Upper lobe of right lung (tissue), 1 donor: Measurements from ENCODE around the gene MYPN. TPM values are rescaled to one million over a fixed set of nuclear protein-coding genes. Genes with fewer than 3 reads are reported as not detected.
"Not testable (repeated sequence)": the region's sequence is repeated elsewhere in the genome, so short reads cannot be mapped to it uniquely, and the experiment has no call there.

Source experiments
- ATAC-seq: fragments of 200-7000 bp; cut with Tn5 transposase; one replicate; pipeline ENCODE4 v1.9.1; 2020; ENCODE audit warnings: mild to moderate bottlenecking, moderate library complexity
- DNase-seq: peaks from one replicate; pipeline ENCODE4 v3.0.0-alpha.2; 2020
- H3K27ac ChIP-seq: fragments of 200-600 bp; one replicate; pipeline ENCODE4 v1.8.0; 2022
- H3K27me3 ChIP-seq: fragments of 200-600 bp; one replicate; pipeline ENCODE4 v1.8.0; 2022; ENCODE audit warnings: mild to moderate bottlenecking
- H3K36me3 ChIP-seq: fragments of 200-600 bp; one replicate; pipeline ENCODE4 v1.8.0; 2022
- H3K4me1 ChIP-seq: fragments of 200-600 bp; one replicate; pipeline ENCODE4 v1.8.0; 2022
- H3K4me3 ChIP-seq: fragments of 200-600 bp; one replicate; pipeline ENCODE4 v1.8.0; 2022; ENCODE audit warnings: mild to moderate bottlenecking
- H3K9me3 ChIP-seq: fragments of 200-600 bp; one replicate; pipeline ENCODE4 v1.8.0; 2022
- intact Hi-C: fragments of 100-400 bp; cut with DNase I; formaldehyde crosslinking; loops from one replicate; pipeline ENCODE4 v1.11.0; 2022
- total RNA-seq: library from RNA; stranded (reverse); fragmentation: NEBNext Ultra II Directional; extraction: Animal tissue kit (Norgen Biotek cat#: 25700); gene quantifications from one replicate; pipeline ENCODE4 v1.2.1, GENCODE V29; 2021
- TF ChIP-seq, protein P1 (sequence below): fragments of 200-600 bp; IDR thresholded peaks from one replicate; pipeline ENCODE4 v1.8.0; 2022; ENCODE audit warnings: antibody characterized with exemption
- donor health status: DM: no; HTN: yes; CAD: no; lungs with severe emphysema.

MYPN gene
- total RNA-seq, 1 donor from 2014 or later, result not detected

DNA sequence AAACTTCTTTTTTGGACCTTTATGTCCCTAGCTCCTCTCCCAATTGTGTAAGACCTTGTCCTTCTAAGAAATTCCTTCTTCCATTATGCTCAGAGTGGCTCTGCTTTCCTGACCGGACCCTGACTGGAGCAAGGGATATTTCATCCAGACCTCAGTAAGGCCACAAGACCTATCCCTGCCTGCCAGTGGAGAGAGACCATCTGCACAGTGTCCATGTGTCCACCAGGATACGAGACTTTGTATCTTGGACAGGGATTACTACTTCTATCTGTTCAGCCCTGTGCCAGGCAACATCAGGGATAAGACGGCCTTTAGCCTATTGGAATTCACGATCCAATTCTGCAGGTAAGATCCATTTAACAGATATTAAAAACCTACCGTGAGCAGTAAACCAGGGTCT lies 129.8 kb downstream of the MYPN start:
- ATAC-seq, result no peak
- Histone ChIP-seq H3K9me3 (no peaks in the 10 kb centered on the region), H3K4me3 (no peak overlapping the region), H3K27ac (no peak overlapping the region), H3K36me3 (no peaks in the 10 kb centered on the region), H3K27me3 (no peaks in the 10 kb centered on the region), H3K4me1 (no peaks in the 10 kb centered on the region)
- intact Hi-C loops, result no loop called here
- DNase-seq, result no peak
- TF ChIP-seq, protein P1, sequence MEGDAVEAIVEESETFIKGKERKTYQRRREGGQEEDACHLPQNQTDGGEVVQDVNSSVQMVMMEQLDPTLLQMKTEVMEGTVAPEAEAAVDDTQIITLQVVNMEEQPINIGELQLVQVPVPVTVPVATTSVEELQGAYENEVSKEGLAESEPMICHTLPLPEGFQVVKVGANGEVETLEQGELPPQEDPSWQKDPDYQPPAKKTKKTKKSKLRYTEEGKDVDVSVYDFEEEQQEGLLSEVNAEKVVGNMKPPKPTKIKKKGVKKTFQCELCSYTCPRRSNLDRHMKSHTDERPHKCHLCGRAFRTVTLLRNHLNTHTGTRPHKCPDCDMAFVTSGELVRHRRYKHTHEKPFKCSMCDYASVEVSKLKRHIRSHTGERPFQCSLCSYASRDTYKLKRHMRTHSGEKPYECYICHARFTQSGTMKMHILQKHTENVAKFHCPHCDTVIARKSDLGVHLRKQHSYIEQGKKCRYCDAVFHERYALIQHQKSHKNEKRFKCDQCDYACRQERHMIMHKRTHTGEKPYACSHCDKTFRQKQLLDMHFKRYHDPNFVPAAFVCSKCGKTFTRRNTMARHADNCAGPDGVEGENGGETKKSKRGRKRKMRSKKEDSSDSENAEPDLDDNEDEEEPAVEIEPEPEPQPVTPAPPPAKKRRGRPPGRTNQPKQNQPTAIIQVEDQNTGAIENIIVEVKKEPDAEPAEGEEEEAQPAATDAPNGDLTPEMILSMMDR, result no peak

DNA sequence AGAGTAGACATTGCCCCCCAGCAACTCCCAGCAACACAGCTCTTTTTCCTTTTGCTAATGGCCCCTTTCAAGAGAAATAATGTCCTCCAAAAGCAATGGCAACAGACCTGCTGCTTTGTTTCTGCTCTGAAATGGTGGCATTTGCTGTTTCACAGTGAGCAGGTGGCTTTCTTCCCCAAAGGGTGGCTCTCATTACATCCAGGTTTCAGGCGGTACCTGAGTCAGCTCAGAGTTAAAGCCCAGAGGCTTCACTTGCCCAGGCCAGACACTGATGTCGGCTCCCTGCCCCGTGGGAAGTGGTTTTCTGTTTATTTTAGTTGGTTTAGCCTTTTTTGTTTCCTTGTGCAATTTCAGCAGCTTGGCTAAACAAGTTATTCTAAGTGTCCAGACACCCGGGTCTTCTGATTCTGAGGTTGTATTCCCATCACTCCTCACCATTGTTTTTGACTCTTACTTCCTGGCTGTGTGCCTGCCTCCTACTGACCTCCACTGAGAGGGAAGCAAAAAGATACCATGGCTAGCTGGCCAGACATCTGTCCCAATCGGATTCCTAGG lies 130.4 kb downstream of the MYPN start:
- TF ChIP-seq, protein P1, result no peak
- Histone ChIP-seq H3K36me3 (no peaks in the 10 kb centered on the region), H3K27ac (no peak overlapping the region), H3K9me3 (no peaks in the 10 kb centered on the region), H3K4me1 (no peaks in the 10 kb centered on the region), H3K27me3 (no peaks in the 10 kb centered on the region), H3K4me3 (no peak overlapping the region)
- intact Hi-C loops, result no loop called here
- DNase-seq (no peak), ATAC-seq (no peak)

DNA sequence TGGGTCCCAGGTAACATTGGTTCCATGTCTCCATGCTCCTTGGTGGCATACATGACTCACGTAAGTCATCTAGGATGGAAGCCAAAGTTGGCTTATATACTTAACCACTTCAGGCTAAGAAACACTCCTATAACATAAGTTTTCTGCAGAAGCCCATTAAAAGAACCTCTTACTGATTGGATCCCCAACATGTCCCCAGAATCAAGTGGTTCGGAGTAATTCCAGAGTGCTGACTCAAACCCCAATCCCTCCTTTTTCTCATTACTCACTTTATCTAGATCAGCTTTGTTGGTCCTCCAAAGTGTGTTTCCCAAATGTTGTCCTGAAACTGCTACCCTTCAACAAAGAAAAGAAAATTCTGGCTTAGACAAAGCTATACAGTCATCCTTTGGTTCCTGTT lies 132.8 kb downstream of the MYPN start:
- Histone ChIP-seq H3K36me3 (no peaks in the 10 kb centered on the region), H3K9me3 (no peaks in the 10 kb centered on the region), H3K27me3 (no peaks in the 10 kb centered on the region), H3K4me1 (no peaks in the 10 kb centered on the region), H3K4me3 (no peak overlapping the region), H3K27ac (no peak overlapping the region)
- TF ChIP-seq, protein P1, result no peak
- ATAC-seq (no peak), DNase-seq (no peak)
- intact Hi-C loops, result no loop called here

- H3K27me3 ChIP-seq, intact Hi-C loops, H3K27ac ChIP-seq, H3K4me3 ChIP-seq, DNase-seq, H3K4me1 ChIP-seq, ATAC-seq, H3K36me3 ChIP-seq, H3K9me3 ChIP-seq: not testable (repeated sequence)
These were observed 137.1 kb downstream of the MYPN start for GRCh38 chr10:68246397-68246796.

DNA sequence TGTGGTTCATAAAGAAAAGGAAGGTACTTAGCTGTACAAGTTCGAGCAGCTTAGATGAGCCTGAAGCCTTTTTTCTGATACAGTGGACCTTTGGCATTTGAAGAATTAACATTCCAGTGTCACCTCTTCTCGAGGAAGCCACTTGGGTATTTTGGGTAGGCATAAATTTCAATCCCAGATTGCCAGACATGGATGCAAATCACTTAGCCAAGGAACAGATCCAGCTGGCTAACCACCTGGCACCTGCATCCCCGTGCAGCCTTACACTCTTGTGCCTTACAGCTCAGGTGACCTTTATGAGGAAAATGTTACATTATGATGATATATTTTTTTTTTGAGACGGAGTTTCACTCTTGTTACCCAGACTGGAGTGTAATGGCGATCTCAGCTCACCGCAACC lies 138.6 kb downstream of the MYPN start:
- intact Hi-C loops, result no loop called here
- no peak for ATAC-seq
- TF ChIP-seq, protein P1, result no peak
- no peak overlapping the region for H3K4me3 ChIP-seq
- H3K4me1 ChIP-seq, result no peaks in the 10 kb centered on the region
- no peak overlapping the region for H3K27ac ChIP-seq
- DNase-seq, result no peak
- H3K36me3 ChIP-seq, result no peaks in the 10 kb centered on the region
- H3K9me3 ChIP-seq, result no peaks in the 10 kb centered on the region
- no peaks in the 10 kb centered on the region for H3K27me3 ChIP-seq

DNA sequence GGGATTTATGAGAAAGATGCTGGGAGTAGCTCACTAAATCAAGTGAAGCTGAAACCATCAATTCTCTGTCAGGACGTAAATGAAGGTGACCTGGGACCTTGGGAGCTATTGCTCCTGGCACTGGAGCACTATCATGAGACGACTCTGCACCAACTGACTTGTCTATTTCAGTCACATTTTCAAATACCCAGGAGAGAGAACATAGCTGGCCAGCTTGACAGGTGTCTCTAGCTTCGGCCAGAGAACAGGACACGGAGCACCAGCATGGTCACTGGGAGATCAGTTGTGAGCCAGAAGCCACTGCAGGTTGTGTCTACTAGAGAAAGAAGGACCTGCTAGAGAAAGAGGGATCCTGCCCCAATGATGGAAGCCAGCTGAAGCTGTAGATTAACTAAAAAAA lies 140.0 kb downstream of the MYPN start:
- Histone ChIP-seq H3K27me3 (no peaks in the 10 kb centered on the region), H3K4me3 (no peak overlapping the region), H3K9me3 (no peaks in the 10 kb centered on the region), H3K36me3 (no peaks in the 10 kb centered on the region), H3K27ac (no peak overlapping the region), H3K4me1 (no peaks in the 10 kb centered on the region)
- TF ChIP-seq, protein P1, result no peak
- intact Hi-C loops, result no loop called here
- DNase-seq (no peak), ATAC-seq (no peak)
